H9 (cell line): Measurements from ENCODE around the gene KLHDC9. TPM values are rescaled to one million over a fixed set of nuclear protein-coding genes. Genes with fewer than 3 reads are reported as not detected.

ENCODE experiments used
- DNase-seq: peaks from one replicate; pipeline ENCODE4 v3.0.0-alpha.2; 2017
- H2AFZ ChIP-seq: one replicate; pipeline ENCODE4 v1.6.1; 2013; ENCODE audit warnings: mild to moderate bottlenecking, low read length, control low read depth, moderate library complexity
- H2AK5ac ChIP-seq: 2 replicates; pipeline ENCODE4 v1.6.1; 2013; ENCODE audit warnings: low read length, control low read depth, mixed read lengths; ENCODE audit not compliant: insufficient read length
- H2BK120ac ChIP-seq: one replicate; pipeline ENCODE4 v1.6.1; 2013; ENCODE audit warnings: low read depth, mild to moderate bottlenecking, low read length, control low read depth, inconsistent platforms; ENCODE audit not compliant: poor library complexity, severe bottlenecking
- H2BK12ac ChIP-seq: 2 replicates; pipeline ENCODE4 v1.6.1; 2013; ENCODE audit warnings: low read length, control low read depth, mixed read lengths, low read depth; ENCODE audit not compliant: insufficient read length
- H2BK15ac ChIP-seq: 2 replicates; pipeline ENCODE4 v1.6.1; 2013; ENCODE audit warnings: low read depth, low read length, control low read depth
- H2BK20ac ChIP-seq: one replicate; pipeline ENCODE4 v1.6.1; 2013; ENCODE audit warnings: low read depth, mild to moderate bottlenecking, low read length, control low read depth, inconsistent platforms; ENCODE audit not compliant: poor library complexity, severe bottlenecking
- H2BK5ac ChIP-seq: 2 replicates; pipeline ENCODE4 v1.6.1; 2013; ENCODE audit warnings: low read length, control low read depth, mixed read lengths; ENCODE audit not compliant: insufficient read length
- H3K14ac ChIP-seq: 2 replicates; pipeline ENCODE4 v1.6.1; 2013; ENCODE audit warnings: low read length, control low read depth; ENCODE audit not compliant: insufficient read depth
- H3K18ac ChIP-seq: 2 replicates; pipeline ENCODE4 v1.6.1; 2013; ENCODE audit warnings: low read depth, mild to moderate bottlenecking, mixed read lengths, low read length, control low read depth; ENCODE audit not compliant: insufficient read length
- H3K23ac ChIP-seq: 2 replicates; pipeline ENCODE4 v1.6.1; 2013; ENCODE audit warnings: low read length, control low read depth, mixed read lengths, low read depth; ENCODE audit not compliant: insufficient read length
- H3K23me2 ChIP-seq: 2 replicates; pipeline ENCODE4 v1.6.1; 2013; ENCODE audit warnings: low read depth, mild to moderate bottlenecking, mixed read lengths, low read length, control low read depth; ENCODE audit not compliant: insufficient read length, poor library complexity, severe bottlenecking
- H3K27ac ChIP-seq: 2 replicates; pipeline ENCODE4 v1.5.1; 2013; ENCODE audit warnings: low read length, control low read depth, mixed read lengths, low read depth; ENCODE audit not compliant: insufficient read length
- H3K27me3 ChIP-seq: 2 replicates; pipeline ENCODE4 v1.6.1; 2013; ENCODE audit warnings: low read length, control low read depth, inconsistent platforms; ENCODE audit not compliant: insufficient read depth
- H3K4ac ChIP-seq: 2 replicates; pipeline ENCODE4 v1.6.1; 2013; ENCODE audit warnings: low read depth, mild to moderate bottlenecking, control low read depth, inconsistent platforms, low read length, moderate library complexity
- H3K4me1 ChIP-seq: 2 replicates; pipeline ENCODE4 v1.6.1; 2013; ENCODE audit warnings: low read length, control low read depth, inconsistent platforms; ENCODE audit not compliant: insufficient read depth
- H3K4me2 ChIP-seq: 2 replicates; pipeline ENCODE4 v1.6.1; 2013; ENCODE audit warnings: low read length, control low read depth, mixed read lengths; ENCODE audit not compliant: insufficient read length, insufficient read depth
- H3K56ac ChIP-seq: 2 replicates; pipeline ENCODE4 v1.6.1; 2013; ENCODE audit warnings: low read depth, mild to moderate bottlenecking, mixed read lengths, low read length, control low read depth; ENCODE audit not compliant: insufficient read length
- H3K79me1 ChIP-seq: 2 replicates; pipeline ENCODE4 v1.6.1; 2013; ENCODE audit warnings: low read depth, mild to moderate bottlenecking, moderate library complexity, low read length, control low read depth, inconsistent platforms; ENCODE audit not compliant: insufficient read depth, poor library complexity, severe bottlenecking
- H3K79me2 ChIP-seq: 2 replicates; pipeline ENCODE4 v1.6.1; 2013; ENCODE audit warnings: low read length, control low read depth, inconsistent platforms; ENCODE audit not compliant: insufficient read depth
- H3K9ac ChIP-seq: 2 replicates; pipeline ENCODE4 v1.6.1; 2013; ENCODE audit warnings: low read length, control low read depth, mixed read lengths; ENCODE audit not compliant: insufficient read length; ENCODE audit errors: extremely low read depth
- H3K9me3 ChIP-seq: one replicate; pipeline ENCODE4 v1.6.1; 2013; ENCODE audit warnings: low read depth, low read length, inconsistent platforms; ENCODE audit not compliant: control insufficient read depth
- H3T11ph ChIP-seq: one replicate; pipeline ENCODE4 v1.6.1; 2013; ENCODE audit warnings: mild to moderate bottlenecking, low read length, control low read depth, inconsistent platforms
- H4K20me1 ChIP-seq: one replicate; pipeline ENCODE4 v1.6.1; 2013; ENCODE audit not compliant: control insufficient read depth, insufficient read length, insufficient read depth
- H4K5ac ChIP-seq: 2 replicates; pipeline ENCODE4 v1.6.1; 2013; ENCODE audit warnings: low read depth, mild to moderate bottlenecking, mixed read lengths, low read length, control low read depth; ENCODE audit not compliant: insufficient read length
- H4K8ac ChIP-seq: replicated peaks from 2 replicates; pipeline ENCODE4 v1.6.1; 2013; ENCODE audit warnings: low read length, control low read depth, mixed read lengths, low read depth; ENCODE audit not compliant: insufficient read length
- H4K91ac ChIP-seq: 2 replicates; pipeline ENCODE4 v1.6.1; 2013; ENCODE audit warnings: low read depth, mild to moderate bottlenecking, moderate library complexity, mixed read lengths, low read length, control low read depth; ENCODE audit not compliant: insufficient read length
- H3K27ac Mint-ChIP-seq, 3 experiments: 2 replicates in 2 of 3; 3 replicates in 1 of 3; pipeline ENCODE4 v1.8.0; 2020 to 2021; ENCODE audit warnings: mixed read lengths in 3 of 3, mild to moderate bottlenecking in 1 of 3, moderate library complexity in 1 of 3
- H3K27me3 Mint-ChIP-seq: 2 replicates; pipeline ENCODE4 v1.8.0; 2021; ENCODE audit warnings: low read depth, mild to moderate bottlenecking, moderate library complexity, mixed read lengths
- H3K36me3 Mint-ChIP-seq, 3 experiments: 2 replicates in 2 of 3; 3 replicates in 1 of 3; pipeline ENCODE4 v1.8.0; 2020 to 2021; ENCODE audit warnings: low read depth in 3 of 3, mixed read lengths in 3 of 3; ENCODE audit not compliant: insufficient read depth in 1 of 3
- H3K4me1 Mint-ChIP-seq, 2 experiments: 2 replicates each; pipeline ENCODE4 v1.8.0; 2020; ENCODE audit warnings: mixed read lengths in 2 of 2
- H3K4me3 Mint-ChIP-seq, 2 experiments: 2 replicates in 1 of 2; 3 replicates in 1 of 2; pipeline ENCODE4 v1.8.0; 2020 to 2021; ENCODE audit warnings: mild to moderate bottlenecking in 2 of 2, mixed read lengths in 2 of 2, moderate library complexity in 1 of 2
- H3K9me3 Mint-ChIP-seq, 2 experiments: 2 replicates in 1 of 2; 3 replicates in 1 of 2; pipeline ENCODE4 v1.8.0; 2020; ENCODE audit warnings: mild to moderate bottlenecking in 2 of 2, mixed read lengths in 2 of 2, moderate library complexity in 1 of 2
- CTCF ChIP-seq: fragments of 200-600 bp; sonication (generic); conservative IDR thresholded peaks from 3 replicates; pipeline ENCODE4 v1.8.0; 2021; ENCODE audit warnings: antibody characterized with exemption, mild to moderate bottlenecking
- WGBS: extraction: QIAGEN DNeasy Blood & Tissue Kit; methylation state at CpG from one replicate; pipeline ENCODE4 v1.1.7; 2013; ENCODE audit warnings: missing lambda C conversion rate, low lambda C conversion rate, mixed read lengths; ENCODE audit not compliant: insufficient read length; ENCODE audit errors: extremely low coverage; 5-methylcytosine and 5-hydroxymethylcytosine counted together
- total RNA-seq: library from RNA; stranded (reverse); gene quantifications from 2 replicates; pipeline ENCODE4 v1.2.1, GENCODE V29; 2021

Gene KLHDC9
- total RNA-seq, 1 experiment from 2014 or later: 6.6 TPM

- no peak overlapping the region for H3K4me2 ChIP-seq
- no peak overlapping the region for H3K27ac ChIP-seq
- no peak overlapping the region for H4K8ac ChIP-seq
- no peak overlapping the region for H3K56ac ChIP-seq
- no peak overlapping the region for H3K23ac ChIP-seq
- H3K27me3 Mint-ChIP-seq: no peaks in the 10 kb centered on the region; the same call in none of the 2 replicates
- H2AFZ ChIP-seq: no peak overlapping the region
- H2BK12ac ChIP-seq: no peak overlapping the region
- no peaks in the 10 kb centered on the region for H3K79me1 ChIP-seq
- no peaks in the 10 kb centered on the region for H3K23me2 ChIP-seq
- H4K20me1 ChIP-seq: no peaks in the 10 kb centered on the region
- no peaks in the 10 kb centered on the region; a peak in 1 of 5 replicates for H3K9me3 Mint-ChIP-seq
- H3K14ac ChIP-seq: no peak overlapping the region
- H3K27me3 ChIP-seq: no peaks in the 10 kb centered on the region
- H3K18ac ChIP-seq: no peak overlapping the region
- no peak overlapping the region for H4K91ac ChIP-seq
- H3K27ac Mint-ChIP-seq: no peak overlapping the region; a peak in 2 of 7 replicates
- no peaks in the 10 kb centered on the region for H3K4me1 ChIP-seq
- no peak for TF ChIP-seq CTCF
- H3K4me3 Mint-ChIP-seq: no peak overlapping the region
- H2BK5ac ChIP-seq: no peak overlapping the region
- H2AK5ac ChIP-seq: no peak overlapping the region
- WGBS: no CpG with 5 or more reads among the region's 12 CpGs
- no peak overlapping the region for H2BK20ac ChIP-seq
- no peak overlapping the region for H3K4ac ChIP-seq
- H3K36me3 Mint-ChIP-seq: no peaks in the 10 kb centered on the region
- DNase-seq: no peak
- H2BK15ac ChIP-seq: no peak overlapping the region
- no peaks in the 10 kb centered on the region for H3K9me3 ChIP-seq
- H4K5ac ChIP-seq: no peak overlapping the region
- H3T11ph ChIP-seq: no peak overlapping the region
- H2BK120ac ChIP-seq: no peak overlapping the region
- no peak overlapping the region for H3K9ac ChIP-seq
- peaks cover 7% of the 10 kb centered on the region in 2 experiments; a peak in 2 of 4 replicates for H3K4me1 Mint-ChIP-seq
- no peaks in the 10 kb centered on the region for H3K79me2 ChIP-seq
Measured at GRCh38 chr1:161074676-161075368, 23.3 kb upstream of the KLHDC9 start.
